CD4-positive, alpha-beta T cell treated with Interleukin-15 for 4 hours (primary cell): Measurements from ENCODE around the gene CREB3L1.

Experiments used
- DNase-seq: peaks from one replicate; pipeline ENCODE4 v3.0.0-alpha.2; 2020; ENCODE audit warnings: low spot score

The CREB3L1 gene

GRCh38 chr11:46366661-46367161, 89.2 kb downstream of the CREB3L1 start:
- no peak for DNase-seq

- peak; percentile 76 for DNase-seq
Measured at GRCh38 chr11:46367244-46367915, 89.9 kb downstream of the CREB3L1 start.

- DNase-seq, result no peak
Measured at GRCh38 chr11:46367916-46368267, 90.4 kb downstream of the CREB3L1 start.

- peak; percentile 45 for DNase-seq
Measured at GRCh38 chr11:46369458-46370152, 92.1 kb downstream of the CREB3L1 start.

GRCh38 chr11:46370253-46370652, 92.8 kb downstream of the CREB3L1 start:
- DNase-seq, result no peak
